ENCODE measurements around the gene TMEM242.

GRCh38 chr6:157249826-157250225, 73.5 kb downstream of the TMEM242 start:
- TF ChIP-seq CTCF (IDR thresholded peaks at IDR 0.05 in 8 of 11, conservative IDR thresholded peaks at IDR 0.05 in 3 of 11) = no peak
- no peak for TF ChIP-seq POLR2A (IDR thresholded peaks at IDR 0.05)

Data from spleen (tissue), 7 donors.